HEK293 (cell line): ENCODE data around the gene MAGEB17.
A peak's percentile ranks its signal among the peaks of the same experiment; 100 is the strongest.

ENCODE experiments used
- CTCF ChIA-PET: fragments of 350-600 bp; formaldehyde crosslinking; extraction: SDS; loops from one replicate; lab custom pipeline; 2021; ENCODE audit warnings: antibody characterized with exemption; lab: Yijun Ruan, JAX
- POLR2A ChIA-PET: fragments of 300-600 bp; formaldehyde crosslinking; extraction: SDS; loops from one replicate; lab custom pipeline; 2020; ENCODE audit warnings: antibody characterized with exemption, inconsistent platforms; lab: Yijun Ruan, JAX
- H3K27ac ChIP-seq: fragments of 200-500 bp; sonication (Bioruptor generic); 2 replicates; pipeline ENCODE4 v1.5.1; 2014; ENCODE audit warnings: low read depth, low read length, control low read depth, inconsistent platforms; ENCODE audit errors: extremely low read depth
- H3K36me3 ChIP-seq, 2 experiments: fragments of 200-500 bp in 1 of 2; sonication (Bioruptor generic) in 1 of 2; 1 replicate in 1 of 2; 2 replicates in 1 of 2; pipeline ENCODE4 v1.5.1; 2014 to 2017; ENCODE audit warnings: inconsistent platforms in 2 of 2, low read length in 2 of 2; ENCODE audit not compliant: control insufficient read depth in 2 of 2, insufficient read depth in 1 of 2
- H3K4me1 ChIP-seq: fragments of 200-500 bp; sonication (Bioruptor generic); 2 replicates; pipeline ENCODE4 v1.5.1; 2014; ENCODE audit warnings: mild to moderate bottlenecking, low read length, inconsistent platforms; ENCODE audit not compliant: control insufficient read depth, insufficient read depth
- H3K4me3 ChIP-seq: 2 replicates; pipeline ENCODE4 v1.5.1; 2011; ENCODE audit warnings: low read depth, mild to moderate bottlenecking, control low read depth, low read length, moderate library complexity
- H3K9me3 ChIP-seq: fragments of 200-500 bp; sonication (Bioruptor generic); 2 replicates; pipeline ENCODE4 v1.5.1; 2014; ENCODE audit warnings: low read depth, low read length, inconsistent platforms; ENCODE audit not compliant: control insufficient read depth, insufficient read depth
- BCL11B ChIP-seq: fragments of 450-650 bp; formaldehyde crosslinking; IDR thresholded peaks from 2 replicates; pipeline ENCODE4 v1.5.1; 2016; ENCODE audit warnings: low read depth, missing biosample characterization, missing genetic modification characterization
- KLF1 ChIP-seq: fragments of 450-650 bp; formaldehyde crosslinking; IDR thresholded peaks from 2 replicates; pipeline ENCODE4 v1.5.1; 2016; ENCODE audit warnings: missing biosample characterization, missing genetic modification characterization
- MYNN ChIP-seq: fragments of 450-650 bp; formaldehyde crosslinking; IDR thresholded peaks from 2 replicates; pipeline ENCODE4 v1.5.1; 2016; ENCODE audit warnings: missing biosample characterization, missing genetic modification characterization, borderline replicate concordance
- SP2 ChIP-seq: fragments of 450-650 bp; formaldehyde crosslinking; IDR thresholded peaks from 2 replicates; pipeline ENCODE4 v1.5.1; 2016; ENCODE audit warnings: missing biosample characterization, missing genetic modification characterization
- ZBTB1 ChIP-seq: fragments of 450-650 bp; formaldehyde crosslinking; IDR thresholded peaks from 2 replicates; pipeline ENCODE4 v1.5.1; 2016; ENCODE audit warnings: missing biosample characterization, missing genetic modification characterization
- ZBTB17 ChIP-seq: fragments of 450-650 bp; formaldehyde crosslinking; IDR thresholded peaks from 2 replicates; pipeline ENCODE4 v1.5.1; 2016; ENCODE audit warnings: missing biosample characterization, missing genetic modification characterization
- ZNF10 ChIP-seq: fragments of 450-650 bp; formaldehyde crosslinking; IDR thresholded peaks from 2 replicates; pipeline ENCODE4 v1.5.1; 2017; ENCODE audit warnings: missing biosample characterization, missing genetic modification characterization
- ZNF184 ChIP-seq: fragments of 450-650 bp; IDR thresholded peaks from 2 replicates; pipeline ENCODE4 v1.5.1; 2018; ENCODE audit warnings: missing biosample characterization, mild to moderate bottlenecking, missing genetic modification characterization
- ZNF24 ChIP-seq: fragments of 450-650 bp; formaldehyde crosslinking; IDR thresholded peaks from 2 replicates; pipeline ENCODE4 v1.5.1; 2016; ENCODE audit warnings: missing biosample characterization, missing genetic modification characterization
- ZNF292 ChIP-seq: fragments of 450-650 bp; formaldehyde crosslinking; IDR thresholded peaks from 2 replicates; pipeline ENCODE4 v1.5.1; 2016; ENCODE audit warnings: low read depth, missing biosample characterization, missing genetic modification characterization, borderline replicate concordance
- ZNF335 ChIP-seq: fragments of 450-650 bp; formaldehyde crosslinking; conservative IDR thresholded peaks from 2 replicates; pipeline ENCODE4 v1.5.1; 2016; ENCODE audit warnings: missing biosample characterization, missing genetic modification characterization
- ZNF366 ChIP-seq: fragments of 450-650 bp; formaldehyde crosslinking; conservative IDR thresholded peaks from 2 replicates; pipeline ENCODE4 v1.5.1; 2016; ENCODE audit warnings: missing biosample characterization, missing genetic modification characterization
- ZNF544 ChIP-seq: fragments of 450-650 bp; formaldehyde crosslinking; IDR thresholded peaks from 2 replicates; pipeline ENCODE4 v1.5.0; 2017; ENCODE audit warnings: missing biosample characterization, missing genetic modification characterization
- ZNF549 ChIP-seq: fragments of 450-650 bp; IDR thresholded peaks from 2 replicates; pipeline ENCODE4 v1.5.1; 2018; ENCODE audit warnings: missing biosample characterization, missing genetic modification characterization, mild to moderate bottlenecking, inconsistent platforms, moderate library complexity
- ZNF555 ChIP-seq: fragments of 450-650 bp; formaldehyde crosslinking; conservative IDR thresholded peaks from 2 replicates; pipeline ENCODE4 v1.5.1; 2017; ENCODE audit warnings: missing biosample characterization, mild to moderate bottlenecking, missing genetic modification characterization, inconsistent platforms
- ZNF791 ChIP-seq: fragments of 450-650 bp; formaldehyde crosslinking; IDR thresholded peaks from 2 replicates; pipeline ENCODE4 v1.5.1; 2016; ENCODE audit warnings: missing biosample characterization, missing genetic modification characterization
- ZNF837 ChIP-seq: fragments of 450-650 bp; formaldehyde crosslinking; IDR thresholded peaks from 2 replicates; pipeline ENCODE4 v1.5.1; 2016; ENCODE audit warnings: missing biosample characterization, missing genetic modification characterization
- ZSCAN23 ChIP-seq: fragments of 450-650 bp; formaldehyde crosslinking; IDR thresholded peaks from 2 replicates; pipeline ENCODE4 v1.5.1; 2016; ENCODE audit warnings: missing biosample characterization, missing genetic modification characterization
- TF ChIP-seq, protein P1 (sequence below): fragments of 450-650 bp; formaldehyde crosslinking; IDR thresholded peaks from 2 replicates; pipeline ENCODE4 v1.5.1; 2017; ENCODE audit warnings: missing biosample characterization, missing genetic modification characterization
- TF ChIP-seq, protein P2 (sequence below): fragments of 450-650 bp; formaldehyde crosslinking; IDR thresholded peaks from 2 replicates; pipeline ENCODE4 v1.5.1; 2017; ENCODE audit warnings: missing biosample characterization, missing genetic modification characterization
- TF ChIP-seq, protein P3 (sequence below): IDR thresholded peaks from 2 replicates; pipeline ENCODE4 v1.6.1; 2011; ENCODE audit warnings: mild to moderate bottlenecking, low read depth, low read length, borderline replicate concordance
- TF ChIP-seq, protein P4 (sequence below): fragments of 450-650 bp; formaldehyde crosslinking; IDR thresholded peaks from 2 replicates; pipeline ENCODE4 v1.5.1; 2016; ENCODE audit warnings: missing biosample characterization, missing genetic modification characterization
- TF ChIP-seq, protein P5 (sequence below): fragments of 450-650 bp; IDR thresholded peaks from 2 replicates; pipeline ENCODE4 v1.5.1; 2018; ENCODE audit warnings: missing biosample characterization, missing genetic modification characterization

The MAGEB17 gene

DNA sequence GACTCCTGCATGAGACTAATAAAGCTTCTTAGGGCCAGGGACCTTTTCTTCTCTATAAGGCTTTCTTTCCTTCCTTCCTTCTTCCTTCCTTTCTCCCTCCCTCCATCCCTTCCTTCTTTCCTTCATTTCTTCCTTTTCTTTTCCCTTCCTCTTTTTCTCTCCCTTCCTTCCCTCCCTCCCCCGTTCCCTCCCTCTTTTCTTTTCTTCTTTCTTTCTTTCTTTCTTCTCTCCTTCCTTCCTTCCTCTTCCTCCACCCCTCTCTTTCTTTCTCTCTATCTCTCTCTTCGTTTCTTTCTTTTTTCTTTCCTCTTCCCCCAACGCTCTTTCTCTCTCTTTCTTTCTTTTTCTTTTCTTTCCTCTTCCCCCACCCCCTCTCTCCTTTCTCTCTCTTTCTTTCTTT lies 2.5 kb upstream of the MAGEB17 start:
- no peaks in the 10 kb centered on the region for H3K36me3 ChIP-seq
- no peaks in the 10 kb centered on the region for H3K4me1 ChIP-seq
- CTCF ChIA-PET, result interaction anchor here (0.7 kb wide), 1 partner anchor 221 kb away, joined by 3 read pairs; no protein-coding TSS in a partner anchor
- no peak overlapping the region for H3K4me3 ChIP-seq
- no peak for TF ChIP-seq ZBTB17 (tag by site-specific recombination)
- TF ChIP-seq, protein P1, sequence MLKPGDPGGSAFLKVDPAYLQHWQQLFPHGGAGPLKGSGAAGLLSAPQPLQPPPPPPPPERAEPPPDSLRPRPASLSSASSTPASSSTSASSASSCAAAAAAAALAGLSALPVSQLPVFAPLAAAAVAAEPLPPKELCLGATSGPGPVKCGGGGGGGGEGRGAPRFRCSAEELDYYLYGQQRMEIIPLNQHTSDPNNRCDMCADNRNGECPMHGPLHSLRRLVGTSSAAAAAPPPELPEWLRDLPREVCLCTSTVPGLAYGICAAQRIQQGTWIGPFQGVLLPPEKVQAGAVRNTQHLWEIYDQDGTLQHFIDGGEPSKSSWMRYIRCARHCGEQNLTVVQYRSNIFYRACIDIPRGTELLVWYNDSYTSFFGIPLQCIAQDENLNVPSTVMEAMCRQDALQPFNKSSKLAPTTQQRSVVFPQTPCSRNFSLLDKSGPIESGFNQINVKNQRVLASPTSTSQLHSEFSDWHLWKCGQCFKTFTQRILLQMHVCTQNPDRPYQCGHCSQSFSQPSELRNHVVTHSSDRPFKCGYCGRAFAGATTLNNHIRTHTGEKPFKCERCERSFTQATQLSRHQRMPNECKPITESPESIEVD (tag by site-specific recombination), result no peak
- no peak for TF ChIP-seq MYNN (tag by site-specific recombination)
- peak; percentile 63 for TF ChIP-seq ZNF366 (tag by site-specific recombination)
- TF ChIP-seq, protein P2, sequence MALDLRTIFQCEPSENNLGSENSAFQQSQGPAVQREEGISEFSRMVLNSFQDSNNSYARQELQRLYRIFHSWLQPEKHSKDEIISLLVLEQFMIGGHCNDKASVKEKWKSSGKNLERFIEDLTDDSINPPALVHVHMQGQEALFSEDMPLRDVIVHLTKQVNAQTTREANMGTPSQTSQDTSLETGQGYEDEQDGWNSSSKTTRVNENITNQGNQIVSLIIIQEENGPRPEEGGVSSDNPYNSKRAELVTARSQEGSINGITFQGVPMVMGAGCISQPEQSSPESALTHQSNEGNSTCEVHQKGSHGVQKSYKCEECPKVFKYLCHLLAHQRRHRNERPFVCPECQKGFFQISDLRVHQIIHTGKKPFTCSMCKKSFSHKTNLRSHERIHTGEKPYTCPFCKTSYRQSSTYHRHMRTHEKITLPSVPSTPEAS (tag by site-specific recombination), result no peak
- TF ChIP-seq, protein P3, sequence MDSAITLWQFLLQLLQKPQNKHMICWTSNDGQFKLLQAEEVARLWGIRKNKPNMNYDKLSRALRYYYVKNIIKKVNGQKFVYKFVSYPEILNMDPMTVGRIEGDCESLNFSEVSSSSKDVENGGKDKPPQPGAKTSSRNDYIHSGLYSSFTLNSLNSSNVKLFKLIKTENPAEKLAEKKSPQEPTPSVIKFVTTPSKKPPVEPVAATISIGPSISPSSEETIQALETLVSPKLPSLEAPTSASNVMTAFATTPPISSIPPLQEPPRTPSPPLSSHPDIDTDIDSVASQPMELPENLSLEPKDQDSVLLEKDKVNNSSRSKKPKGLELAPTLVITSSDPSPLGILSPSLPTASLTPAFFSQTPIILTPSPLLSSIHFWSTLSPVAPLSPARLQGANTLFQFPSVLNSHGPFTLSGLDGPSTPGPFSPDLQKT, result no peak
- H3K27ac ChIP-seq, result no peak overlapping the region
- no peaks in the 10 kb centered on the region for H3K9me3 ChIP-seq
- POLR2A ChIA-PET, result no interaction called here

DNA sequence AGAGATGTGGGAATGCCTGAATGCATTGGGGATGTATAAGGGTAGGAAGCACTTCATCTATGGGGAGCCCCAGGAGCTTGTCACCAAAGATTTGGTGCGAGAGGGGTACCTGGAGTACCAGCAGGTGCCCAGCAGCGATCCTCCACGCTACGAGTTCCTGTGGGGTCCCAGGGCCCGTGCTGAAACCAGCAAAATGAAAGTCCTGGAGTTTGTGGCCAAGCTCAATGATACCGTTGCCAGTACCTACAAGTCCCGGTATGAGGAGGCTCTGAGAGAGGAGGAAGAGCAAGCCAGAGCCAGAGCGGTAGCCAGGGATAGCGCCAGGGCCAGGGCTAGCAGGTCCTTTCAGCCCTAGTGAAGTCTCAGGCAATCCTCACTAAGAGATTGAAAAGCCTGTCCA lies 3.8 kb downstream of the MAGEB17 start:
- H3K9me3 ChIP-seq, result no peaks in the 10 kb centered on the region
- H3K36me3 ChIP-seq, result no peaks in the 10 kb centered on the region
- H3K4me3 ChIP-seq, result no peak overlapping the region
- no peak for TF ChIP-seq ZNF544
- no peak for TF ChIP-seq ZNF24 (tag by site-specific recombination)
- TF ChIP-seq, protein P4, sequence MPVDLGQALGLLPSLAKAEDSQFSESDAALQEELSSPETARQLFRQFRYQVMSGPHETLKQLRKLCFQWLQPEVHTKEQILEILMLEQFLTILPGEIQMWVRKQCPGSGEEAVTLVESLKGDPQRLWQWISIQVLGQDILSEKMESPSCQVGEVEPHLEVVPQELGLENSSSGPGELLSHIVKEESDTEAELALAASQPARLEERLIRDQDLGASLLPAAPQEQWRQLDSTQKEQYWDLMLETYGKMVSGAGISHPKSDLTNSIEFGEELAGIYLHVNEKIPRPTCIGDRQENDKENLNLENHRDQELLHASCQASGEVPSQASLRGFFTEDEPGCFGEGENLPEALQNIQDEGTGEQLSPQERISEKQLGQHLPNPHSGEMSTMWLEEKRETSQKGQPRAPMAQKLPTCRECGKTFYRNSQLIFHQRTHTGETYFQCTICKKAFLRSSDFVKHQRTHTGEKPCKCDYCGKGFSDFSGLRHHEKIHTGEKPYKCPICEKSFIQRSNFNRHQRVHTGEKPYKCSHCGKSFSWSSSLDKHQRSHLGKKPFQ (tag by site-specific recombination), result no peak
- TF ChIP-seq, protein P5, sequence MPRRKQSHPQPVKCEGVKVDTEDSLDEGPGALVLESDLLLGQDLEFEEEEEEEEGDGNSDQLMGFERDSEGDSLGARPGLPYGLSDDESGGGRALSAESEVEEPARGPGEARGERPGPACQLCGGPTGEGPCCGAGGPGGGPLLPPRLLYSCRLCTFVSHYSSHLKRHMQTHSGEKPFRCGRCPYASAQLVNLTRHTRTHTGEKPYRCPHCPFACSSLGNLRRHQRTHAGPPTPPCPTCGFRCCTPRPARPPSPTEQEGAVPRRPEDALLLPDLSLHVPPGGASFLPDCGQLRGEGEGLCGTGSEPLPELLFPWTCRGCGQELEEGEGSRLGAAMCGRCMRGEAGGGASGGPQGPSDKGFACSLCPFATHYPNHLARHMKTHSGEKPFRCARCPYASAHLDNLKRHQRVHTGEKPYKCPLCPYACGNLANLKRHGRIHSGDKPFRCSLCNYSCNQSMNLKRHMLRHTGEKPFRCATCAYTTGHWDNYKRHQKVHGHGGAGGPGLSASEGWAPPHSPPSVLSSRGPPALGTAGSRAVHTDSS (tag by site-specific recombination), result no peak
- TF ChIP-seq BCL11B, result no peak
- no peak for TF ChIP-seq ZNF549 (tag by site-specific recombination)
- no peak for TF ChIP-seq SP2 (tag by site-specific recombination)
- no peak for TF ChIP-seq KLF1 (tag by site-specific recombination)
- TF ChIP-seq ZBTB1 (tag by site-specific recombination), result no peak
- no peak for TF ChIP-seq ZNF292 (tag by site-specific recombination)
- TF ChIP-seq ZSCAN23 (tag by site-specific recombination), result no peak
- no peak for TF ChIP-seq ZNF837 (tag by site-specific recombination)
- no peak for TF ChIP-seq ZNF10
- no peak for TF ChIP-seq ZNF335
- TF ChIP-seq ZNF791 (tag by site-specific recombination), result no peak
- TF ChIP-seq ZNF555, result no peak
- TF ChIP-seq ZNF184 (tag by site-specific recombination), result no peak
- POLR2A ChIA-PET, result no interaction called here
- CTCF ChIA-PET, result no interaction called here
- H3K27ac ChIP-seq, result no peak overlapping the region
- H3K4me1 ChIP-seq, result no peaks in the 10 kb centered on the region
